22Rv1 (cell line): ENCODE data around the gene OR2H1.

ENCODE experiments used
- H3K27ac ChIP-seq: fragments of 450-650 bp; 2 replicates; pipeline ENCODE4 v1.5.1; 2017
- ZFX ChIP-seq: fragments of 450-650 bp; IDR thresholded peaks from 2 replicates; pipeline ENCODE4 v1.6.1; 2017; ENCODE audit warnings: antibody characterized with exemption, borderline replicate concordance
- TF ChIP-seq, protein P1 (sequence below): fragments of 450-650 bp; IDR thresholded peaks from 2 replicates; pipeline ENCODE4 v1.5.1; 2017; ENCODE audit warnings: mild to moderate bottlenecking

OR2H1 gene

DNA sequence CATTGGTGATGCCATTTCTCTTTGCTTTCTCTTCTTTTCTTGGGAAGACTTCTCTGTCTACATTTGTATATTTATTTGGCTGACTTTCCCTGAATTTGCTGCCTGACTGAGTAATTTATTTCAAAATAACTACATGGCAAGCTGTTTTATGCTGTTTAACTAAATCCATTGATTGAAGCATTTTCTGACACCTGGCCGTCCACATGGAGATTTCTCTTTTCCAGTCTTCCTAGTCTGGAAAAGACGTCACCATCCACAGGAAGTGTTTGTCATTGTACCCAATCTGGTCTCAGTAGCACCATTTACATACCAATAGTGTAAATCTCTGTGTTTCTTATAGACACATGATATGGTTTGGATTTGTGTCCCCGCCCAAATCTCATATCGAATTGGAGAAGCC is 40.0 kb downstream of the OR2H1 start:
- TF ChIP-seq, protein P1, sequence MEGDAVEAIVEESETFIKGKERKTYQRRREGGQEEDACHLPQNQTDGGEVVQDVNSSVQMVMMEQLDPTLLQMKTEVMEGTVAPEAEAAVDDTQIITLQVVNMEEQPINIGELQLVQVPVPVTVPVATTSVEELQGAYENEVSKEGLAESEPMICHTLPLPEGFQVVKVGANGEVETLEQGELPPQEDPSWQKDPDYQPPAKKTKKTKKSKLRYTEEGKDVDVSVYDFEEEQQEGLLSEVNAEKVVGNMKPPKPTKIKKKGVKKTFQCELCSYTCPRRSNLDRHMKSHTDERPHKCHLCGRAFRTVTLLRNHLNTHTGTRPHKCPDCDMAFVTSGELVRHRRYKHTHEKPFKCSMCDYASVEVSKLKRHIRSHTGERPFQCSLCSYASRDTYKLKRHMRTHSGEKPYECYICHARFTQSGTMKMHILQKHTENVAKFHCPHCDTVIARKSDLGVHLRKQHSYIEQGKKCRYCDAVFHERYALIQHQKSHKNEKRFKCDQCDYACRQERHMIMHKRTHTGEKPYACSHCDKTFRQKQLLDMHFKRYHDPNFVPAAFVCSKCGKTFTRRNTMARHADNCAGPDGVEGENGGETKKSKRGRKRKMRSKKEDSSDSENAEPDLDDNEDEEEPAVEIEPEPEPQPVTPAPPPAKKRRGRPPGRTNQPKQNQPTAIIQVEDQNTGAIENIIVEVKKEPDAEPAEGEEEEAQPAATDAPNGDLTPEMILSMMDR, result no peak
- TF ChIP-seq ZFX, result no peak
- no peak overlapping the region for H3K27ac ChIP-seq

DNA sequence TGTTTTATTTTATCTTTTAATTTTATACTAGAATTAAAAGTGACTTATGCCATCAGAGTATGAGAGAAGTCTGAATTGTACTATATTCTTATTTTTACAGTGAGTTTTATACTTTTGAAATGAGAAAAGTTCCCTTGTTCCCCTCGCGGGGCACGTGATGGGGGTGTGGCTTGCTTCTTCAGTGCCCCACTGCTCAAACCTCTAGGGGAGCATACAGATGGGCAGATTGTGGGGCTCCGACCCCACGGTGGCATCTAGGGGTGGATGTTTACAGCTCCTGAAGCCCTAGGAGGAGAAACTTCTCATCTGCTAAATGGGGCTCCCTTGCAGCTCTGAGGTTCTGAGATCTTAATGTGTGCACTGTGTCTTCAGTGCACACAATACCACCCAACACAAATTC is 42.7 kb downstream of the OR2H1 start:
- no peak for TF ChIP-seq ZFX
- TF ChIP-seq, protein P1, result no peak
- H3K27ac ChIP-seq, result no peak overlapping the region

DNA sequence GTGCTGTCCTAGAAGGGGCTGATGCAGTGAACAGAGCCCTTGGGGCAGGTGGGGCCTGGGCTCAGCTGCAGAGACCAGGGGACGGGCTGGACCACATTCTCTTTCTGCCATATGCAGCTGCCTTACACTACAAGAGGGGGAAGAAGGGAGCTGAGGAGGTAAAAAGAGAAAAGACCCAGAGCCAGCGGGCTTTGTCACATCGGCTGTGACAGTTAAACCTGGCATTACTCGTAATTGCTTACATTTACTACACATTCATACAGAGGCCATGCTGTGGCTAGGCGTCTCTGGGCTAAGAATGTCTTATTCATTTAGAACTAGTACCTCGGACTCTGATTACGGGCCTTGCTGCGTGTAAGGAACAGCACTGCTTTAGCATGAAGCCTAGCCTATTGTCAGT is 43.6 kb downstream of the OR2H1 start:
- no peak for TF ChIP-seq ZFX
- TF ChIP-seq, protein P1, result no peak
- H3K27ac ChIP-seq, result no peak overlapping the region

DNA sequence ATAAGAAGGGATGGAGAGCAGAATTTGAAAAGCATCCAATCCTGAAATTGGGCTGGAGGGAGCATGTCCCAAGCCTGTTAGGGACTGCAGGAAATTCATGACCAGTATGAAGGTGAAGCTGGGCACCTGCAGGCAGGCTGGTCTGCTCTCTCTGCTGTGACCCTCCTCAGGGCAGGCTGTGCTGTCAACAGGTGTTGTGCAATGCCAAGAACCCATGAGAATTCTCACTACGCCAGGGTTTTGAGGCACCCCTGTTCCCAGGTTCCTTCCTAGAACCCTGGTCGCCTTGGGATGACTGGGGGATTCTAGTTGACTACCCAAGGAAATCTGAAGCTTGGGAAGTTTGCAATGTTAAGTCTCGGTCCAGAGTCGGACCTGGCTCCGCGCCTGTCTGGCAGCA is 44.2 kb downstream of the OR2H1 start:
- H3K27ac ChIP-seq, result no peak overlapping the region
- TF ChIP-seq, protein P1, result no peak
- TF ChIP-seq ZFX, result no peak

DNA sequence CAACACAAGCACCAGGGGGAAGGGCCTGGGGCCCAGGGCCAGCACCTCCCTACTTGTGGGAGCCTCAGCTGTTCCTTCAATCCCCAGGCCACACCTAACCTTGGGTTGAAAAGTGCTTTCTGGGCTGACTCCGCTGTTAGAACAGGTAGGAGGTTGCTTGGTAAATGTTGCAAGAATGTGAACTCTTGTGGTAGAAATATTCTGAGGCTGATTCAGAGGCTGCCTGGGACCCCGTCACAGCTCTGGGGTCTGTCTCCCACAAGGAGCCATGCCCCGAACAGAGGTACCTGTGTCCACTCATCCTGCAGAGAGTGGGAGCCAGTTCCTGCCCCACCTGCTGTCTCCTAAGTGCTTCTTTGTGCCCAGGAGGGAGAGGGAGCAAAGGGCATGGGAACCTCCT is 45.2 kb downstream of the OR2H1 start:
- no peak overlapping the region for H3K27ac ChIP-seq
- no peak for TF ChIP-seq ZFX
- TF ChIP-seq, protein P1, result no peak

DNA sequence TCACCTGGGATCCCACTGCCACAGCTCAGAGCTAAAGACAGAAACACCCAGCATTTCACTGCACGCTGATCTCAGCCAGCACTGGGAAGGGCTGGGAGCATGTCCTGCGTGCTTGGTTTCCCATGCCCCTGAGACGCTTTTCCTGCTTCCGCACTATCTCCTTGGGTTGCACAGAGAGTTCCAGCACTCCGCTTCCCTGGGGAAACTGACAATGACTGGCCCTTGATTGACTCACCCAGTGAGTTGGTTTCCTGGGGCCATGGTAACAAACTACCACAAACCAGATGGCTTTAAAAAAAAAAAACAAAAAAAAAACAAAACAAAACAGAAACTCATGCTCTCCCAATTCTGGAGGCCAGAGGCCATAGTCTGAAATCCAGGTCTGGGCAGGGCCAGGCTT is 45.6 kb downstream of the OR2H1 start:
- TF ChIP-seq, protein P1, result no peak
- TF ChIP-seq ZFX, result no peak

DNA sequence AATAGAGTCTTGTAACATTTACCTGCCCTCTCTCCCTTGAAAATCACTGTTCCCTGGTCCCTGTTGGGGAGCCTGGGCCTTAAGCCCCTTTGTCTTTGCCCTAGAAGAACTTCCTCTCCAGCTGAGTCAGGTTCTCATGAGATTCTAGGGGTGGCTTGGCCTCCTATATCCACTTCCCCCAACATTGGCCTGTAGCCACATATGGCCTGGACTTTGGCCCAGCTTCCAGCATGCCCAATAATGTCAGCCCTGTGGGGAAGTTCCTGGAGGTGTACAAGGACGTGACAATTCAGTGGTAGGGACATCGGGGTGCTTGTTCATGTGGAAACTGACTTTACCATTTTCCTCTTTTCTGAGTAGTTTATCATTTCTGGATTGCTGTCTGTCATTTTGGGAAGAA is 48.0 kb downstream of the OR2H1 start:
- H3K27ac ChIP-seq, result no peak overlapping the region
- TF ChIP-seq, protein P1, result no peak
- TF ChIP-seq ZFX, result no peak

More for the DNA sequence above, 45.6 kb downstream of the OR2H1 start:
- H3K27ac ChIP-seq, result no peak overlapping the region

DNA sequence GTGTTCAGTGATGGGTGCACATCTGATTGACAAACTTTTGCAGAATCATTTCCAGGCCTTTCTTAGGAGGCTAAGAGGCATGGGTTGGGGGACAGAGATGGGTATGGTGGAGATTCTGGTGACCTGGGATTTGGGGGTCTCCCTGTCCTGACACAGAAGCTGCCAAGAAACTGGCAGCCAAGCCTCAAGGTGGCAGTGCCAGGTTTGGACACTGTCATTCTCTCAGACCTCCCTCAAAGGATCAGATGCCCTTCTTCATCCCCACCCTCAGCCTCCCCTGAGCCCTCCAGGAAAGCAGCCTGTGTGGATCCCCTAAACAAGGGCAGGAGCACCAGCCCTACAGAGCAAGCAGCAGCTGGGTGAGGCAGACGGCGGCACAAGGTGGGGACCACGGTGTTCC is 48.9 kb downstream of the OR2H1 start:
- TF ChIP-seq, protein P1, result no peak
- TF ChIP-seq ZFX, result no peak
- no peak overlapping the region for H3K27ac ChIP-seq
